ENCODE results near the gene LGALS3BP.
A peak's percentile ranks its signal among the peaks of the same experiment; 100 is the strongest.

LGALS3BP gene

GRCh38 chr17:78981010-78981888 is 1.5 kb upstream of the LGALS3BP start:
- DNase-seq (ENCODE audit: low read depth) = no peak

GRCh38 chr17:78980624-78980972 is 875 bp upstream of the LGALS3BP start:
- no peak for DNase-seq (ENCODE audit: low read depth)

GRCh38 chr17:78977997-78978973 is 1.4 kb downstream of the LGALS3BP start:
- no peak for DNase-seq (ENCODE audit: low read depth)

GRCh38 chr17:78977681-78977943 is 2.1 kb downstream of the LGALS3BP start:
- no peak for DNase-seq (ENCODE audit: low read depth)

- DNase-seq (ENCODE audit: low read depth) = no peak
These were observed 2.6 kb downstream of the LGALS3BP start for GRCh38 chr17:78976907-78977680.

- DNase-seq (ENCODE audit: low read depth) = peak; percentile 70
These were observed 4.8 kb downstream of the LGALS3BP start for GRCh38 chr17:78974635-78975591.

- no peak for DNase-seq (ENCODE audit: low read depth)
These were observed 5.8 kb downstream of the LGALS3BP start for GRCh38 chr17:78973792-78974520.

GRCh38 chr17:78973196-78973595 is 6.5 kb downstream of the LGALS3BP start:
- DNase-seq (ENCODE audit: low read depth) = no peak

- DNase-seq (ENCODE audit: low read depth) = no peak
These were observed 7.1 kb downstream of the LGALS3BP start for GRCh38 chr17:78972507-78973105.

GRCh38 chr17:78971756-78972506 is 7.8 kb downstream of the LGALS3BP start:
- DNase-seq (ENCODE audit: low read depth) = no peak

GRCh38 chr17:78970834-78971755 is 8.6 kb downstream of the LGALS3BP start:
- DNase-seq (ENCODE audit: low read depth) = peak; percentile 29

GRCh38 chr17:78969865-78970264 is 9.9 kb downstream of the LGALS3BP start:
- no peak for DNase-seq (ENCODE audit: low read depth)

GRCh38 chr17:78967782-78968362 is 11.9 kb downstream of the LGALS3BP start:
- DNase-seq (ENCODE audit: low read depth) = no peak

GRCh38 chr17:78966910-78967600 is 12.7 kb downstream of the LGALS3BP start:
- DNase-seq (ENCODE audit: low read depth) = no peak

GRCh38 chr17:78966123-78966813 is 13.5 kb downstream of the LGALS3BP start:
- no peak for DNase-seq (ENCODE audit: low read depth)

GRCh38 chr17:78965491-78965924 is 14.2 kb downstream of the LGALS3BP start:
- DNase-seq (ENCODE audit: low read depth) = no peak

Data from GM04504 (cell line).